Measurements from ENCODE around the gene PCDHB5. TPM values are rescaled to one million over a fixed set of nuclear protein-coding genes. Genes with fewer than 3 reads are reported as not detected.
"Not testable (repeated sequence)": the region's sequence is repeated elsewhere in the genome, so short reads cannot be mapped to it uniquely, and the experiment has no call there.

Gene PCDHB5
- total RNA-seq, 1 donor from 2014 or later, result 11.4 TPM

GRCh38 chr5:141121985-141122384 lies 13.0 kb upstream of the PCDHB5 start:
- DNase-seq (ENCODE audit: low spot score), result no peak
- Mint-ChIP-seq H3K4me1 (ENCODE audit: low read depth) (no peaks in the 10 kb centered on the region), H3K27ac (ENCODE audit: unreplicated experiment) (no peak overlapping the region), H3K4me3 (ENCODE audit: unreplicated experiment) (no peak overlapping the region), H3K9me3 (ENCODE audit: low read depth) (peaks cover 36% of the 10 kb centered on the region), H3K36me3 (ENCODE audit: low read depth) (peaks cover 25% of the 10 kb centered on the region), H3K27me3 (ENCODE audit: low read depth) (no peaks in the 10 kb centered on the region)
- no peak for TF ChIP-seq CTCF (IDR thresholded peaks at IDR 0.05)

GRCh38 chr5:141123396-141124135 lies 11.4 kb upstream of the PCDHB5 start:
- not testable (repeated sequence) for H3K27me3 Mint-ChIP-seq (ENCODE audit: low read depth); DNase-seq (ENCODE audit: low spot score); H3K4me1 Mint-ChIP-seq (ENCODE audit: low read depth); H3K27ac Mint-ChIP-seq (ENCODE audit: unreplicated experiment); H3K4me3 Mint-ChIP-seq (ENCODE audit: unreplicated experiment)
- peaks cover 28% of the 10 kb centered on the region for H3K36me3 Mint-ChIP-seq (ENCODE audit: low read depth)
- H3K9me3 Mint-ChIP-seq (ENCODE audit: low read depth), result peaks cover 41% of the 10 kb centered on the region

- no peaks in the 10 kb centered on the region for H3K27me3 Mint-ChIP-seq (ENCODE audit: low read depth)
- H3K9me3 Mint-ChIP-seq (ENCODE audit: low read depth), result peaks cover 45% of the 10 kb centered on the region
- H3K4me3 Mint-ChIP-seq (ENCODE audit: unreplicated experiment), result no peak overlapping the region
- peaks cover 35% of the 10 kb centered on the region for H3K36me3 Mint-ChIP-seq (ENCODE audit: low read depth)
- no peak for TF ChIP-seq CTCF (IDR thresholded peaks at IDR 0.05)
- H3K4me1 Mint-ChIP-seq (ENCODE audit: low read depth), result no peaks in the 10 kb centered on the region
- H3K27ac Mint-ChIP-seq (ENCODE audit: unreplicated experiment), result no peak overlapping the region
- no peak for DNase-seq (ENCODE audit: low spot score)
Measured at GRCh38 chr5:141127305-141127704, 7.7 kb upstream of the PCDHB5 start.

GRCh38 chr5:141135718-141136266 lies 786 bp downstream of the PCDHB5 start:
- H3K4me1 Mint-ChIP-seq (ENCODE audit: low read depth), result no peaks in the 10 kb centered on the region
- DNase-seq (ENCODE audit: low spot score), result no peak
- H3K36me3 Mint-ChIP-seq (ENCODE audit: low read depth), result peaks cover 50% of the 10 kb centered on the region
- peak overlapping the region; percentile 84 for H3K27ac Mint-ChIP-seq (ENCODE audit: unreplicated experiment)
- H3K27me3 Mint-ChIP-seq (ENCODE audit: low read depth), result no peaks in the 10 kb centered on the region
- peak overlapping the region; percentile 77 for H3K4me3 Mint-ChIP-seq (ENCODE audit: unreplicated experiment)
- peaks cover 68% of the 10 kb centered on the region for H3K9me3 Mint-ChIP-seq (ENCODE audit: low read depth)
- TF ChIP-seq CTCF (IDR thresholded peaks at IDR 0.05), result no peak

DNA sequence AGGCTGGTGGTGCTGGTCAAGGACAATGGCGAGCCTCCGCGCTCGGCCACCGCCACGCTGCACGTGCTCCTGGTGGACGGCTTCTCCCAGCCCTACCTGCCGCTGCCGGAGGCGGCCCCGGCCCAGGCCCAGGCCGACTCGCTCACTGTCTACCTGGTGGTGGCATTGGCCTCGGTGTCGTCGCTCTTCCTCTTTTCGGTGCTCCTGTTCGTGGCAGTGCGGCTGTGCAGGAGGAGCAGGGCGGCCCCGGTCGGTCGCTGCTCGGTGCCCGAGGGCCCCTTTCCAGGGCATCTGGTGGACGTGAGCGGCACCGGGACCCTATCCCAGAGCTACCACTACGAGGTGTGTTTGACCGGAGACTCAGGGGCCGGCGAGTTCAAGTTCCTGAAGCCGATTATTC lies 2.3 kb downstream of the PCDHB5 start:
- not testable (repeated sequence) for H3K4me1 Mint-ChIP-seq (ENCODE audit: low read depth); H3K27ac Mint-ChIP-seq (ENCODE audit: unreplicated experiment); DNase-seq (ENCODE audit: low spot score); H3K4me3 Mint-ChIP-seq (ENCODE audit: unreplicated experiment); H3K27me3 Mint-ChIP-seq (ENCODE audit: low read depth)
- Mint-ChIP-seq H3K9me3 (ENCODE audit: low read depth) (peaks cover 67% of the 10 kb centered on the region), H3K36me3 (ENCODE audit: low read depth) (peaks cover 50% of the 10 kb centered on the region)

DNA sequence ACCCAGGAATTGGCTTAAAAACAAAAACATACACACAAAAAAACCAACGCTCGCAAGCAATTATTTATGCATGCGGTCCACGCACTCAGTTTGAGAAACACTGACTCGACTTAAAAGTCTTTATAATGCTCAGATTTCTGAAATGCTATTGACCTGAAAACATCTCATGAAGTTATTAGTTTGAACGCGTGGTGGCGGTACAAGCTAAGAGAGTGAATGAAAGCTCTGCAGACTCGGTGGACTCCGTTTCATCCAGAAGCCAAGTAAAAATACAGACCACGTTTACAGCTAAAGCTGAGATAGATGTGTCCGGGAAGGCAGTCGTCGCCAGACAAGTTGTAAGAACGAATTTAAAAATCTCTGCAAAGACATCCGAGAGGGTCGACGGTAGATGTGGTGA lies 14.8 kb downstream of the PCDHB5 start, which contains the start of gene PCDHB6:
Gene PCDHB6, plus strand, starts transcription at position 246 of the 400 bp plus-strand sequence. CDS start 201 bp downstream, outside the sequence.
- Mint-ChIP-seq H3K36me3 (ENCODE audit: low read depth) (peaks cover 45% of the 10 kb centered on the region), H3K27me3 (ENCODE audit: low read depth) (no peaks in the 10 kb centered on the region), H3K9me3 (ENCODE audit: low read depth) (peaks cover 61% of the 10 kb centered on the region), H3K27ac (ENCODE audit: unreplicated experiment) (no peak within 1 kb of the TSS), H3K4me1 (ENCODE audit: low read depth) (no peaks in the 10 kb centered on the region), H3K4me3 (ENCODE audit: unreplicated experiment) (no peak within 1 kb of the TSS)
- DNase-seq (ENCODE audit: low spot score), result no peak
- no peak for TF ChIP-seq CTCF (IDR thresholded peaks at IDR 0.05)

All from chondrocyte (in vitro differentiated cells).